ENCODE measurements around the gene GAL.

Gene GAL

GRCh38 chr11:68707527-68707926 is 23.2 kb downstream of the GAL start:
- DNase-seq, result no peak
- no peak overlapping the region for H3K18ac ChIP-seq (ENCODE audit: low read length)
- no peak overlapping the region for H2BK120ac ChIP-seq (ENCODE audit: insufficient read depth, low read length, poor library complexity)
- no peaks in the 10 kb centered on the region for H3K36me3 ChIP-seq (ENCODE audit: control insufficient read depth in 1 of 2, insufficient read depth in 2 of 2, low read length in 2 of 2)
- no peak overlapping the region for H3K27ac ChIP-seq (ENCODE audit: low read depth, low read length)
- no peak overlapping the region for H3K4me3 ChIP-seq (ENCODE audit: low read depth, low read length)
- H4K8ac ChIP-seq (ENCODE audit: low read depth, low read length), result no peak overlapping the region
- H3K23ac ChIP-seq (ENCODE audit: low read length), result no peak overlapping the region
- no peaks in the 10 kb centered on the region for H3K27me3 ChIP-seq (ENCODE audit: insufficient read depth, low read length)
- H2BK12ac ChIP-seq (ENCODE audit: low read length), result no peak overlapping the region
- H2AFZ ChIP-seq (ENCODE audit: insufficient read depth, low read length, poor library complexity), result no peak overlapping the region
- H4K91ac ChIP-seq (ENCODE audit: low read depth, low read length), result no peak overlapping the region
- H2BK5ac ChIP-seq (ENCODE audit: low read depth, low read length, poor library complexity), result no peak overlapping the region
- no peaks in the 10 kb centered on the region for H3K79me1 ChIP-seq (ENCODE audit: low read length)
- peaks cover 2% of the 10 kb centered on the region for H3K9me3 ChIP-seq (ENCODE audit: insufficient read depth, low read depth, low read length)
- no peaks in the 10 kb centered on the region for H3K79me2 ChIP-seq (ENCODE audit: control insufficient read depth, insufficient read depth, low read length, poor library complexity)
- no peak overlapping the region for H3K4me2 ChIP-seq (ENCODE audit: low read length)
- no peak overlapping the region for H3K4ac ChIP-seq (ENCODE audit: low read depth, low read length)
- no peak overlapping the region for H4K12ac ChIP-seq (ENCODE audit: low read depth, low read length)
- no peak overlapping the region for H3K9ac ChIP-seq (ENCODE audit: low read length)
- no peak overlapping the region for H3K14ac ChIP-seq (ENCODE audit: low read length)
- no CpG with 5 or more reads among the region's 7 CpGs for WGBS (ENCODE audit: extremely low coverage, insufficient coverage, insufficient read length)
- no peaks in the 10 kb centered on the region for H3K4me1 ChIP-seq (ENCODE audit: control insufficient read depth in 1 of 2, insufficient read depth in 2 of 2, low read length in 2 of 2)
- H2AK5ac ChIP-seq (ENCODE audit: low read length), result no peak overlapping the region

GRCh38 chr11:68709062-68709461 is 24.7 kb downstream of the GAL start:
- no peak overlapping the region for H3K14ac ChIP-seq (ENCODE audit: low read length)
- no peak overlapping the region for H2BK5ac ChIP-seq (ENCODE audit: low read depth, low read length, poor library complexity)
- H3K23ac ChIP-seq (ENCODE audit: low read length), result no peak overlapping the region
- H3K9ac ChIP-seq (ENCODE audit: low read length), result no peak overlapping the region
- H3K4me3 ChIP-seq (ENCODE audit: low read depth, low read length), result no peak overlapping the region
- no peak overlapping the region for H4K91ac ChIP-seq (ENCODE audit: low read depth, low read length)
- H3K27me3 ChIP-seq (ENCODE audit: insufficient read depth, low read length), result no peaks in the 10 kb centered on the region
- no peaks in the 10 kb centered on the region for H3K4me1 ChIP-seq (ENCODE audit: control insufficient read depth in 1 of 2, insufficient read depth in 2 of 2, low read length in 2 of 2)
- H3K18ac ChIP-seq (ENCODE audit: low read length), result no peak overlapping the region
- no peaks in the 10 kb centered on the region for H3K79me1 ChIP-seq (ENCODE audit: low read length)
- no peak overlapping the region for H2BK12ac ChIP-seq (ENCODE audit: low read length)
- H4K12ac ChIP-seq (ENCODE audit: low read depth, low read length), result no peak overlapping the region
- H2BK120ac ChIP-seq (ENCODE audit: insufficient read depth, low read length, poor library complexity), result no peak overlapping the region
- H3K4me2 ChIP-seq (ENCODE audit: low read length), result no peak overlapping the region
- H3K9me3 ChIP-seq (ENCODE audit: insufficient read depth, low read depth, low read length), result peaks cover 3% of the 10 kb centered on the region
- no peak overlapping the region for H4K8ac ChIP-seq (ENCODE audit: low read depth, low read length)
- H2AK5ac ChIP-seq (ENCODE audit: low read length), result no peak overlapping the region
- no CpG with 5 or more reads among the region's 12 CpGs for WGBS (ENCODE audit: extremely low coverage, insufficient coverage, insufficient read length)
- no peaks in the 10 kb centered on the region for H3K36me3 ChIP-seq (ENCODE audit: control insufficient read depth in 1 of 2, insufficient read depth in 2 of 2, low read length in 2 of 2)
- no peak overlapping the region for H3K27ac ChIP-seq (ENCODE audit: low read depth, low read length)
- H2AFZ ChIP-seq (ENCODE audit: insufficient read depth, low read length, poor library complexity), result no peak overlapping the region
- no peak for DNase-seq
- H3K4ac ChIP-seq (ENCODE audit: low read depth, low read length), result no peak overlapping the region
- H3K79me2 ChIP-seq (ENCODE audit: control insufficient read depth, insufficient read depth, low read length, poor library complexity), result no peaks in the 10 kb centered on the region

- WGBS (ENCODE audit: extremely low coverage, insufficient coverage, insufficient read length), result no CpG with 5 or more reads among the region's 11 CpGs
- no peak overlapping the region for H2AK5ac ChIP-seq (ENCODE audit: low read length)
- no peak overlapping the region for H3K4me2 ChIP-seq (ENCODE audit: low read length)
- H3K9me3 ChIP-seq (ENCODE audit: insufficient read depth, low read depth, low read length), result peaks cover 2% of the 10 kb centered on the region
- no peaks in the 10 kb centered on the region for H3K79me1 ChIP-seq (ENCODE audit: low read length)
- H2BK5ac ChIP-seq (ENCODE audit: low read depth, low read length, poor library complexity), result no peak overlapping the region
- H2BK120ac ChIP-seq (ENCODE audit: insufficient read depth, low read length, poor library complexity), result no peak overlapping the region
- H3K36me3 ChIP-seq (ENCODE audit: control insufficient read depth in 1 of 2, insufficient read depth in 2 of 2, low read length in 2 of 2), result no peaks in the 10 kb centered on the region
- H3K4ac ChIP-seq (ENCODE audit: low read depth, low read length), result no peak overlapping the region
- no peak overlapping the region for H3K27ac ChIP-seq (ENCODE audit: low read depth, low read length)
- H3K18ac ChIP-seq (ENCODE audit: low read length), result no peak overlapping the region
- DNase-seq, result no peak
- no peak overlapping the region for H4K8ac ChIP-seq (ENCODE audit: low read depth, low read length)
- H3K4me1 ChIP-seq (ENCODE audit: control insufficient read depth in 1 of 2, insufficient read depth in 2 of 2, low read length in 2 of 2), result no peaks in the 10 kb centered on the region
- H3K23ac ChIP-seq (ENCODE audit: low read length), result no peak overlapping the region
- no peak overlapping the region for H3K14ac ChIP-seq (ENCODE audit: low read length)
- H3K79me2 ChIP-seq (ENCODE audit: control insufficient read depth, insufficient read depth, low read length, poor library complexity), result no peaks in the 10 kb centered on the region
- no peak overlapping the region for H2BK12ac ChIP-seq (ENCODE audit: low read length)
- no peak overlapping the region for H3K4me3 ChIP-seq (ENCODE audit: low read depth, low read length)
- H2AFZ ChIP-seq (ENCODE audit: insufficient read depth, low read length, poor library complexity), result no peak overlapping the region
- H3K27me3 ChIP-seq (ENCODE audit: insufficient read depth, low read length), result no peaks in the 10 kb centered on the region
- H4K12ac ChIP-seq (ENCODE audit: low read depth, low read length), result no peak overlapping the region
- no peak overlapping the region for H4K91ac ChIP-seq (ENCODE audit: low read depth, low read length)
- no peak overlapping the region for H3K9ac ChIP-seq (ENCODE audit: low read length)
These were observed 26.1 kb downstream of the GAL start for GRCh38 chr11:68710409-68710808.

- no peak overlapping the region for H3K9ac ChIP-seq (ENCODE audit: low read length)
- H3K79me2 ChIP-seq (ENCODE audit: control insufficient read depth, insufficient read depth, low read length, poor library complexity), result no peaks in the 10 kb centered on the region
- 100% methylated on average over 5 of the region's 8 CpGs for WGBS (ENCODE audit: extremely low coverage, insufficient coverage, insufficient read length)
- no peak overlapping the region for H4K12ac ChIP-seq (ENCODE audit: low read depth, low read length)
- H4K8ac ChIP-seq (ENCODE audit: low read depth, low read length), result no peak overlapping the region
- no peak for DNase-seq
- no peak overlapping the region for H3K14ac ChIP-seq (ENCODE audit: low read length)
- H2BK12ac ChIP-seq (ENCODE audit: low read length), result no peak overlapping the region
- no peak overlapping the region for H2BK5ac ChIP-seq (ENCODE audit: low read depth, low read length, poor library complexity)
- H3K36me3 ChIP-seq (ENCODE audit: control insufficient read depth in 1 of 2, insufficient read depth in 2 of 2, low read length in 2 of 2), result no peaks in the 10 kb centered on the region
- no peaks in the 10 kb centered on the region for H3K79me1 ChIP-seq (ENCODE audit: low read length)
- no peak overlapping the region for H3K27ac ChIP-seq (ENCODE audit: low read depth, low read length)
- H3K4me3 ChIP-seq (ENCODE audit: low read depth, low read length), result peak overlapping the region; percentile 8
- H2BK120ac ChIP-seq (ENCODE audit: insufficient read depth, low read length, poor library complexity), result no peak overlapping the region
- H3K18ac ChIP-seq (ENCODE audit: low read length), result no peak overlapping the region
- peaks cover 2% of the 10 kb centered on the region for H3K9me3 ChIP-seq (ENCODE audit: insufficient read depth, low read depth, low read length)
- no peaks in the 10 kb centered on the region for H3K27me3 ChIP-seq (ENCODE audit: insufficient read depth, low read length)
- no peak overlapping the region for H3K4ac ChIP-seq (ENCODE audit: low read depth, low read length)
- no peak overlapping the region for H4K91ac ChIP-seq (ENCODE audit: low read depth, low read length)
- H3K4me2 ChIP-seq (ENCODE audit: low read length), result no peak overlapping the region
- no peak overlapping the region for H2AK5ac ChIP-seq (ENCODE audit: low read length)
- H2AFZ ChIP-seq (ENCODE audit: insufficient read depth, low read length, poor library complexity), result no peak overlapping the region
- H3K4me1 ChIP-seq (ENCODE audit: control insufficient read depth in 1 of 2, insufficient read depth in 2 of 2, low read length in 2 of 2), result no peaks in the 10 kb centered on the region
- no peak overlapping the region for H3K23ac ChIP-seq (ENCODE audit: low read length)
These were observed 26.8 kb downstream of the GAL start for GRCh38 chr11:68711114-68711513.
